Measurements from ENCODE around the gene USO1.
"Not testable (repeated sequence)": the region's sequence is repeated elsewhere in the genome, so short reads cannot be mapped to it uniquely, and the experiment has no call there.

USO1 gene

DNA sequence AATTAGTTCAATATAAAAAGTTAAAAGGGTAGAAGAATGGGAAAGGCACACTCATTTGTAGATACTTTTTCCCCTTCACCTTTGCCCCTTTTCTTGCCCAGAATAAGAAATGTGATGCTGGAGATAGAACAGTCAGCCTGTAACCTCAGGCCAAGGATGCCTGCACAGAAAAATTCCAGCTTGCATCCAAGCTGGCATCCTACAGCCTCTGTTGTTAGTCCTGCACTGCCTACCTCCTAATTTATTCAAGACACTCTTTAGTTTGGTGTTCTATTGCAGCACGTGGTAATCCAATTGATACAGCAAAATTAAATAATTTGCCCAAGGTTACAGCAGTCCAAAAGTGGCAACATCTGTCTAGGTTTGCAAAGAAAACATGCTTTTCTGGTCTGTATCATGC lies 9.7 kb upstream of the USO1 start:
- DNase-seq (ENCODE audit: low read depth, low spot score) = no peak

DNA sequence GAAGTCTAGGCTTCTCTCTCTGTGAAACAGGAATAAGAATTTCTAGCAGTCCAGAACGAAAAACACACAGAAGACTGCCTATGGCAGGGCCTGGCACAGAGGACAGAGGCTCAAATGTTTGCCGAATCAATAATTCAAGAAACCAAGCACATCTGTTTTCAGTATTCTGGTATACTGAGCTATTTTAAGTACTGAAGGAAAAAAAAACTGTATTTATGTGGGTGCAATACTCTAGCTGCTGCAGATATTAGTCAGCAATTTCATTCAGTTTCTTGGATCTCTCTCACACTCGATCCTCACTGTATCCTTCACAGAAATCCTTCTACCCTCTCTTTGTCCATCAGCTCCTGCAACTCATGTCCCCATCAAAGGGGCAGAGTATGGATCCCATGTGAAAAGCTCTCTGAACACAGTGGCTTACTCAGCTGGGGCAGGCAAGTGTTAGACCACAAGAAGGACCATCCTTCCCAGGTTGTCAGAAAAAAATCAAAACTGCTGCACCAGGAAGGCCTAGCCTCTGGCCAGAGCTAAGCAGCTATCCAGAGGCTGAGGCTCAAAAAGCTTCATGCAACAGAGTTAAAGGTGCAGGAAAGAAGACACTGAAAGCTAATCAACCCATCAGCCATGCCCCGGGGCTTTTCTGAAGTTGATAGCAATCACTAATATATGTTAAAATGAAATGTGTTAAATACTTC lies 9.1 kb upstream of the USO1 start:
- DNase-seq (ENCODE audit: low read depth, low spot score) = no peak

DNA sequence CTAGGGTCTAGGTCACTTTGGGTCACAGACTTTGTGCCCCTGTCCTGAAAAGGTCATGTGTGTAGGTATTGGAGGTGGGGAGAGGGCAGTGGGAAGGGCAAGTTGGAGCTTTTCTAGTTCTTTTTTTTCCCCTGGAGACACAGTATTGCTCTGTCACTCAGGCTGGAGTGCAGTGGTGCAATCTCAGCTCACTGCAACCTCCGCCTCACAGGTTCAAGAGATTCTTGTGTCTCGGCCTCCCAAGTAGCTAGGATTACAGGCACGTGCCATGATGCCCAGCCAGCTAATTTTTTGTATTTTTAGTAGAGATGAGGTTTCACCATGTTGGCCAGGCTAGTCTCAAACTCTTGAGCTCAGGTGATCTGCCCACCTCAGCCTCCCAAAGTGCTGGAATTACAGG lies 8.3 kb upstream of the USO1 start:
- not testable (repeated sequence) for DNase-seq (ENCODE audit: low read depth, low spot score)

DNA sequence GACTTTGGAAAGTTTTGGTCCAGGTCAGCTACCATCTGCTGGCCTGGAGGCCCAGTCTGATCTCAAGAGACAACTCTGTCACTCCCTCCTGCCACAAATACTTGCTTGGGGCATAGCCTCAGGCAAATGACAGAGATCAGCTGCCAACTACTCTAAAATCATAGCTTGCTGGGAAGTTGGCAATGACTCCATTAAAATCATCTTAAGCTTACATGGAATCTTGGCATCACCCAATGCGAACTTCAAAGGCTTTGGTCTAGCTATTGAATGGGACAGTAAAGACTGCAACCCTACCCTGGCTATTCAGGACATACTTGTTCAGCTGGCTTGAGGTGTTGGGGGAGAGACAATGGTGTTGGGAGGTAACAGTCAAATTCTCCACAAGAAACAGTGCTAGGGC lies 7.0 kb upstream of the USO1 start:
- DNase-seq (ENCODE audit: low read depth, low spot score) = peak; percentile 47

DNA sequence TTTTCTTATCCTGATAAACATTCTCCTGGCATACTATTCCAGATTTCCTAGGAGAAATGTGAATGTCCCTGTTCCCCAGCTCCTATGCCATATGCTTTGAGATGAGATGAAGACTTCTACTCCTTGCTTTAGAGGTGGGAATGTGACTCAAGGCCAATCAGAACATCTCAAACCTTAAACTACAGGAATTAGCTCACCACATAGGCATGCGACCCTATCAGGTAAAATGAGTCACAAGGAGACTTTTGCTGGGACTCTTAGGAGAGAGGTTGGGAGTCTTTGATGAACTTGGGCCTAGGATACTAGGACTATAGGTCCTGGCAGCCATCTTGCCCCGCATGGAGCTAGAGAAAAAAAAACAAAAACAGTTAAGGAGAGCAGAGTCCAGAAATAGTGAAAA lies 5.8 kb upstream of the USO1 start:
- DNase-seq (ENCODE audit: low read depth, low spot score) = peak; percentile 47

DNA sequence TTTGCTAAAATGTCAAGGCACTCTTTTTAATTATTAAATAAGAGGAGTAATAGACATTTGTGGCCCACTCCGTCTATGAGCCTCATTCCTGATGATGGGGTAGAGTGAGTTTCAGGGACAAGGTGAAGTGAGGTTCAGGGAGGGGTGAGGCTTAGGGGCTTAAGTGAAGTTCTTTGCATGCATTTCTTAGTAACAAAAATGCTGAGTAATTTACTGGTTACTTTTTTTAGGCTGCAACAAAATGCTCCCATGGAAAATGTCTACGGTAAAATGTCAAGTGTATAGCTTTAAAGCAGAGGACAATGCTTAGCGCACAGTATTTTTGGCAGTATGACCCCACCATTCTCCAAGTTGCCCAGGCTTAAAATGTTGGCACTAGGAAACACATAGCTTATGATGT lies 2.0 kb upstream of the USO1 start:
- DNase-seq (ENCODE audit: low read depth, low spot score) = no peak

DNA sequence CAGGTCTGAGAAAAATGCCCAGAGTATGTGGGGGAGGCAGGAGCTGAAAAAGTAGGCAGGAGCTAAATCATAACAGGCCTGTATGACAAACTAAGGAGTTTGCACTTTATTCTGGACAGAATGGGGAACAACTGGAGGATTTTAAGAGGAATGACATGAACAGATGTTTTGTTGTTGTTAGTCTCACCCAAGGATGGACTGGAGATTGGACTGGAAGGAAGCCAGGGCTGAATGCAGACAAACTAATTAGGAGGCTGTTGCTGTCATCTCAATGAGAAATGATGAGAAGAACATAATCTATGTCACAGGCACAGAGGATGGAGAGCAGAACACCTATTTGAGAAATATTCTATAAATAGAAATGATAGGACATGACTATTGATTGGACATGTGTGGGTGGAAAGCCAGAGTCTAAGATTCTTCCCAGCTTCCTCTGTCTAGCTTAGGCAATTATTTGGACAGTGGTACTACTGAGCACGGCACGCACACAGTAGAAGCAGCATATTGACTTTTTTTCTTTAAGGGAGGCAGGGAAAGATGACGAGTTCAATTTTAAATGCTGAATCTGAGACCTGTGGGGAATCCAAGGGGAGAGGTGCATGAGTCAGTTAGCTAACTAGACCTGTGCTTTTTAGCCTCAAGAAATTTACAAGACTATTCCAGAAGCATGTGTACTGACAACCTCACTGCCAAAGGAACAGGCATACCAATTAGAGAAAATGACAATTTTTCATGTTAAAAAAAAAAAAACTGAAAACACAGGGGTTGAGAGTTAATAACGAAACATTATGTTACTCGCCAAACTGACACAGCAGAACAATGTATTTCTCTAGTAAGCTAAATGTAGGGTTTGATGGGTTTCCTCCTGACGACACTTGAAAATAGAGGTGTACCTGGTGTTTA lies 963 bp upstream of the USO1 start:
- DNase-seq (ENCODE audit: low read depth, low spot score) = no peak

DNA sequence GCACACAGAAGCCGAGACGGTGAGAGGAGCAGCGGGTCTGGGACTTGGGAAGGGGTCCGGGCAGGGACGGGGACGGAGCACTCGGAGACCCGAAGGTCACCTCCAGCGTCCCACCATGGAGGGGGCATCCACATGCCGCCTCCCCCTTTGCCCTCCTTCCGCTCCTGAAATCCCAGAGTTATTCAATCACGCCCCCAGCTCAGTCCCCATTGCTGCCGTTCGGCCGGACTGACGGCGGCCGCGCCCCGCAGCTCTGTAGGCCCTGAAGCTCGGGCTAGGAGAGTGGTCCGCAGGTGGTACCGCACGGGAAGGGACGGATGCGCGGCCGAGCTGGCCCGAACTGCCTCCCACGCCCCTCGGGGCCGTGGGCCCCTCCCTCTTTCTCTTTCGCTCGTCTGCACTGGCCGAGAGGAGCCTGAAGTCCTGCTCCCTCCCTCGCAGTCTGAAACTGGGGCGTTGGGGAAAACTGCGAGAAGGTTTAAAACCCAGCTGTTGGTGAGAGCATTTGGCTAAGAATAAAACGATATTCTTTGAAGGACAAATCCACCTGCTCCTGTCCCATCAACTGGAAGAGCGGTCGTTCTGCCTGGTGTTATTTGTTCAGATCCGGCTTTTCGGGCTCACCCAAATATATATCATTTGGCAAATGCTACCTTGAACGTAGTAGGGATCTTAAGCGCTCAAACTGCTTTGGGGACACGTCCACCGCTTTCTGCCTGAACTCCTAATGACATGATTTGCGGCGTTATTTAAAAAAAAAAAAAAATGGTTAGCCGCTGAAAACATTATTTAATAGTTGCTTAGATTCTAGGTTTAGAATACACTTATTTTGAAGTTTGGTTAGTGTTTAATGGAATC lies 719 bp downstream of the USO1 start:
- DNase-seq (ENCODE audit: low read depth, low spot score) = peak; percentile 90

DNA sequence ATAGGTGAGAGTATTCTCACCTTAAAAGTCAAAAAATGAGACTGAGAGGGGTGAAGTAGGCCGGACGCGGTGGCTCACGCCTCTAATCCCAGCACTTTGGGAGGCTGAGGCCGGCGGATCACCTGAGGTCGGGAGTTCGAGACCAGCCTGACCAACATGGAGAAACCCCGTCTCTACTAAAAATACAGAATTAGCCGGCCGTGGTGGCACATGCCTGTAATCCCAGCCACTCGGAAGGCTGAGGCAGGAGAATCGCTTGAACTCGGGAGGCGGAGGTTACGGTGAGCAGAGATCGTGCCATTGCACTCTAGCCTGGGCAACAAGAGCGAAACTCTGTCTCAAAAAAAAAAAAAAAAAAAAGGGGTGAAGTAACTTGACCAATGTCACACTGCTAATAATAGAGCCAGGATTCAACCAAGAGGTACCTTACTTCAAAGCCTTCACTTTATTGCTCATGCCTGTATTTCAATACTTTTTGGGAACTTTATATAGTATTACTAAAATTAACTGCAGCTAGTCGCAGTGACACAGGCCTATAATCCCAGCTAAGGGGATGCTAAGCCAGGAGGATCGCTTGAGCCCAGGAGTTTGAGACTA lies 1.7 kb downstream of the USO1 start:
- DNase-seq (ENCODE audit: low read depth, low spot score) = not testable (repeated sequence)

DNA sequence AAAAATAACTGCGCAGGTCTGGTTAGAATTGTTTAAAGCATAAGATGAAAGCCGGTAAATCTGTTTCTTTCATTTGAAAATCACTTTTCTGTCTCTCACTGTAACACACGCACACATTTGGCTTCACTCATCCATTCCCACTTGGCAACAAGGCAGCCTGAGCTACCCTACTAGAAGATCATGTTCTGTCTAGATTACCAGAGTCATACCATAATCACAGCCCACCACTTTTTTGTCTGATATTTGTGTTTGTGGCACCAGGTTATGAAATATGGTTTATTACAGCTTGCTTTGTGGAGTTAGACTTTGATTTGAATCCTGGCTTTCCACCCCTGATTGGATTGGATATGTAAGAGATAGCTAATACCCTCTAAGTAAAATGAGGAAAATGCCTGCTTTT lies 2.2 kb downstream of the USO1 start:
- no peak for DNase-seq (ENCODE audit: low read depth, low spot score)

DNA sequence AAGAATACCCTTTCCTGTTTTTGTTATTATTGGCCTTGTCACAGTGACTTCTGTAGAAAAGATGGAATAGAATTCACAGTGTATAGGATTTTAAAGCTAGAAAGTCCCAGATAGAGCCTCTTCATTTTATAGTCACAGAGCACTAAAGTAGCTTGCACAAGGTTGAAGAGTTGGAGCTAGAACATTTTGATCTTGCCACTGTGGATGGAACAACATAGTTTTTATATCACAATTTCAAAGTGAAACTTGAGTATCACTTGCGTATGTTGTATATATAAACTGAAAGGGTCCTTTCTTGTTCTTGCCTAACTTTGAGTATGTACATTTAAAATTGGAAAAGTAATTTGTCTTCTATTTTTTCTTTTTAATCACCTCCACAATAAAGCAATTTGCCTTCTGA lies 2.7 kb downstream of the USO1 start:
- DNase-seq (ENCODE audit: low read depth, low spot score) = no peak

DNA sequence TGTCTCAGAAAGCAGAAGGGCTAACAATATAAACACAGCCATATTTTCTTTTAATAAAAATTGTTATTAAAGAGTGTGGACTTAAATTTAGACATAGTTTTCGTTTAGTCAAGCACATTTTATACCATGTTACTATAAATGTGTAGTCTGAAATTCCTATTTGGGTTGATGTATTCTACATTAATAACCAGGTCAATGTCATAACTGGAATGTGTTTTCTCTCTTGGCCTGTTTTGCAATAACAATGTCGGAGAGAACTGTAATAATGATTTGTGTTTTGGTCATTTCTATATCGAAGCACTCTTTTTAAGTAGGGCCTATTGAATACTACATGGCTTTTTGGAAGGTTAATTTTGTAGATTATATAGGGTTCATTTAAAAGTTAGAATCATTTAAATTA lies 5.5 kb downstream of the USO1 start:
- no peak for DNase-seq (ENCODE audit: low read depth, low spot score)

DNA sequence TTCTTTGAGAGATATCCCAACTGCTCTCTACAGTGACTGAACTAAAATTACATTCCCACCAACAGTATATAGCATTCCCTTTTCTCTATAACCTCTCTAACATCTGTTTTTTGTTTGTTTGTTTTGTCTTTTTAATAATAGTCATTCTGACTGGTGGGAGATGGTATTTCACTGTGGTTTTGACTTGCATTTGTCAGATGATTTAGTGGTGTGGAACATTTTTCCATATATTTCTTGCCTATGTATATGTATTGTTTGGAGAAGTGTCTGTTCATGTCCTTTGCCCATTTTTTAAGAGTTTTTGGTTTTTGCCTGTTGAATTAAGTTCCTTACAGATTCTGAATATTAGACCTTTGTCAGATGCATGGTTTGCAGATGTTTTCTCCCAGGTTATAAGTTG lies 9.0 kb downstream of the USO1 start:
- DNase-seq (ENCODE audit: low read depth, low spot score) = no peak

DNA sequence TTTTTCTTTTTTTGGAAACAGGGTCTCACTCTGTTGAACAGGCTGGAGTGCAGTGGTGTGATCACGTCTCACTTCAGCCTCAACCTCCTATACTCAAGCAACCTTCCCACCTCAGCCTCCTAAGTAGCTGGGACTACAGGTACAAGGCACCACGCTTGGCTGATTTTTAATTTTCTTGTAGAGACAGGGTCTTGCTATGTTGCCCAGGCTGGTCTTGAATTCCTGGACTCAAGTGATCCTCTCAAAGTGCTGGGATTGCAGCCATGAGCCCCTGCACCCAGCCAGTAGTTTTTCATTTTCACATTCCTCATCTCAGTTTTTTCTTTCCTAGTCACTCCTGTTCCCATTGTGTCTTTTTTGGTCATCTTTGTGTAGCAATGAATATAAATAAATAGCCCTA lies 11.1 kb downstream of the USO1 start:
- DNase-seq (ENCODE audit: low read depth, low spot score) = no peak

DNA sequence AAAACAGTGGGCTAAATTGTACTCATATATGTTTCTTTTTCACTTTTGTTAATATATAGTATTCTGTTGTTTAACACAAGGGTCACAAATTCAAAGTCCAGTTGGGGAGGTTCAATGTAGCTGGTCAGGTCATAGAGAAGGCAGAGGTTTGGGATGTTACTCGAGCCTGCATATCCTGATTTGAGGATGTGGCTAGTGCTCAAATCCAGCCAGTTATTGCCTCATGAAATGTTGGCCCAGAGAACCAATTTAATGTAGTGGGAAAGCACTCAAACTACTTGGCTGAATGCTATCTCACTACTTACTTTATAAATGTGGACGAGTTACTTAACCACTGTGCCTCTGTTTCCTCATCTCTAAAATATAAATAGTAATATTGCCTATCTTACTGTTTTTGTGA lies 12.5 kb downstream of the USO1 start:
- no peak for DNase-seq (ENCODE audit: low read depth, low spot score)

DNA sequence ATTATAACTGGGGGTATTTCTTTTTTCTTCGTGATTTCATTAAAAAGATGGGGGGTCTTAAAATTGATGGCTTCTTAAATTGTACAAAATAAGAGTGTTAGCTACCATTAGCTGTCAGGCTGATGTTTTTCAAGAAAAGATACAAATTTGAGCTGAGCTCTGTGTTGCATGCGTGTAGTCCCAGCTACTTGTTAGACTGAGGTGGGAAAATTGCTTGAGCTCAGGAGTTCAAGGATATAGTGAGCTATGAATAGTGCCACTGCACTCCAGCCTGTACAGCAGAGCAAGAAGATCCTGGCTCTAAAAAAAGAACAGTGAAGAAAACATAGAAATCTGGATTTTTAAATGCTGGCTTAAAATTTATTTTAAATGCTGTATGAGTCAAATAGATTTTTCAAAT lies 13.0 kb downstream of the USO1 start:
- DNase-seq (ENCODE audit: low read depth, low spot score) = no peak

DNA sequence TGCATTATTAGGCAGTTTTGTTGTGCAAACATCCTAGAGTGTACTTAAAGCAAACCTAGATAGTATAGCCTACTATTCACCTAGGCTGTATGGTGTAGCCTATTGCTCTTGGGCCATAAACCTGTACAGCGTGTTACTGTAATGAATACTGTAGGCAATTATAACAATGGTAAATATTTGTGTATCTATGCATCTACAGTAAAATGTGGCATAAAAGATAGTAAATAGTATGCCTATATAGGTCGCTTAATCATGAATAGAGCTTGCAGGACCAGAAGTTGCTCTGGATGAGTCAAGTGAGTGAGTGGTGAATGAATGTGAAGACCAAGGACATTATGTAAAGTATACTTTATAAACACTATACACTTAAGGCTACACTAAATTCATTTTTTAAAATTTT lies 16.6 kb downstream of the USO1 start:
- DNase-seq (ENCODE audit: low read depth, low spot score) = no peak

DNA sequence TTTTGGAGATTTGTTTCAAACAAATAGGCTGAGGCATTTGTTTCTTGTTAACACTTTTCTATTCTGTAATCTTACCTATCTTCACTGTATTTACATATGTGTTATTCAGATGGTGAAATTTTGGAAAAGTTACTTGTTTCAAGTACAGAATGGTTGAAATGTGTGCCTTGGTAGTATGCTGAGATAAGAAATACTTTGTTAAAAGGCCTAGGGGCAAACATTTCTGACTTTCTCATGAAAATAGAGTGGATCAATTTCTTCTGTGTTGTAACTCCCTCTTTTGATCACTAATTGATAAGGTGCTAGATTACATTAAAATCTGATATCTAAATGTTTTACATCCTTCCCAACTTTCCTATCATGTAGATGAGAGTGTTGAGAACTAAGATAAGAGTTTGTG lies 18.1 kb downstream of the USO1 start:
- DNase-seq (ENCODE audit: low read depth, low spot score) = no peak

DNA sequence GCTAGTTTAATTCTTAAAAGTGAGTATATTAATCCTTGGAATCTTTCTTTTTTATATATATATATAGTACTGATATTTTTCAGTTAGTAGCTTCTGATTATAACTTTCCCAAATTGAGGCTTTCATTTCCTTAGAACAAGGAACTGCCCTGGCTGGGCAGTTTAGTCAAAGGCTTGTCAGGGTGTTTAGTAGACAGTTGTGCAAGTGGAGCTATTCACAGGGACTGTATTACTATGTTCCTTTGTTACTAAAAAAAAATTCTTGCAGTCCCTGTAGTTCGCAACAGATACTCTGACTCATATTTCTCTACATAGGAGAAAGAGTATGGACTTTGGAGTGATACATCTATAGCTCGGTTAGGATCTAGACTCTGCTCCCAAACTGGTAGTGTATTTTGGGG lies 20.8 kb downstream of the USO1 start:
- DNase-seq (ENCODE audit: low read depth, low spot score) = no peak

DNA sequence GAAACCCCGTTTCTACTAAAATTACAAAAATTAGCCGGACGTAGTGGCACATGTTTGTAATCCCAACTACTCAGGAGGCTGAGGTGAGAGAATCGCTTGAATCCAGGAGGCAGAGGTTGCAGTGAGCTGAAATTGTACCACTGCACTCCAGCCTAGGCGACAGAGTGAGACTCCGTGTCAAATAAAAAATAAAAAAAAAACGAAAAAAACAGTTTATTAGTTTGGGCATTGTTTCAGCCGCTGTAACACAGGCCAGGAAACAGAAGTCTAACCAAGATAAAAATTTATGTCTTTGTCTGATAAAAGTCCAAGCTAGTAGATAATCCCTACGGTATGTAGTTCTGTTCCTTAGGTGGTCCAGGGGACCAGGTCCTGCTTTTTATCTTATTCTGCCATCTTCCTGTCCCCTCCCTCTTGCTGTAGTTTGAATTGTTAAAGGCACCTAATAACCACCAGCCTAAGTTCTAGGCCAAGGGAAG lies 21.4 kb downstream of the USO1 start:
- DNase-seq (ENCODE audit: low read depth, low spot score) = no peak

DNA sequence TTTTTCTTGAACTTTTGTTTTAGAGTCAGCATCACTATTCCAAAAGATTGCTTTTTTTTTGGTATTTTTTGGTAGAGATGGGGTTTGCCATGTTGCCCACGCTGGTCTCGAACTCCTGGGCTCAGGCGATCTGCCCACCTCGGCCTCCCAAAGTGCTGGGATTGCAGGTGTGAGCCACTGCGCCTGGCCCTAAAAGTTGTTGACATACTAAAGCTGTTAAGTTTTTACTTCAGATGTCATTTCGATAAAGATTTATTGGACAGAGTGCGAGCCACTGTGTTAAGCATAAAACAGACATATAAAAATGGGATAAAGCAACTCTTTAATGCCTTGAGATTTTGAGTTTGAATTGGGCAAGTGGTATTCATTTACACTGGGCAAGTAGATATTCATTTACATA lies 28.3 kb downstream of the USO1 start:
- DNase-seq (ENCODE audit: low read depth, low spot score) = no peak

DNA sequence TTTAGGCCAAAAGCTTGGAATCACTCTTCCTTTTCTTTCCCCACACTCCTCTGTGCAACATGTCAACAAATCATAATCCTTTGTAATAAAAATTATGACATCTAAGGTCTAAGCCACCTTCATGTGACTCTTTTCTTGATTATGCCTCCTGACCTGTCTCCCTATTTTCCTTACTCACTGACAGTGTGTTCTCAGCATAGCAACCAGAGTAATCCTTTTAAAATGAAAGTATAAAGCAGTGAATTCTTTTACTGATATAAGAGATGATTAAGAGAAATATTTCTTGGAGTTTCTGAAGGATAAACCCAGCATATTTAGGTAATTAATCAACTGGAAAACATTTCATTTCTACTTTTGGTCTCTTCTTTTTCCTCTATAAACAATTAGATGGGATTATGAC lies 44.7 kb downstream of the USO1 start:
- DNase-seq (ENCODE audit: low read depth, low spot score) = no peak

Data from ELF-1 (cell line).